ENCODE results near the gene DTNB.

- TF ChIP-seq POLR2A (IDR thresholded peaks at IDR 0.05) (no peak), POLR2AphosphoS5 (IDR thresholded peaks at IDR 0.05) (no peak)
These were observed 241.8 kb downstream of the DTNB start for GRCh38 chr2:25431604-25432003.
